ENCODE measurements around the gene SYTL2.

Gene SYTL2

DNA sequence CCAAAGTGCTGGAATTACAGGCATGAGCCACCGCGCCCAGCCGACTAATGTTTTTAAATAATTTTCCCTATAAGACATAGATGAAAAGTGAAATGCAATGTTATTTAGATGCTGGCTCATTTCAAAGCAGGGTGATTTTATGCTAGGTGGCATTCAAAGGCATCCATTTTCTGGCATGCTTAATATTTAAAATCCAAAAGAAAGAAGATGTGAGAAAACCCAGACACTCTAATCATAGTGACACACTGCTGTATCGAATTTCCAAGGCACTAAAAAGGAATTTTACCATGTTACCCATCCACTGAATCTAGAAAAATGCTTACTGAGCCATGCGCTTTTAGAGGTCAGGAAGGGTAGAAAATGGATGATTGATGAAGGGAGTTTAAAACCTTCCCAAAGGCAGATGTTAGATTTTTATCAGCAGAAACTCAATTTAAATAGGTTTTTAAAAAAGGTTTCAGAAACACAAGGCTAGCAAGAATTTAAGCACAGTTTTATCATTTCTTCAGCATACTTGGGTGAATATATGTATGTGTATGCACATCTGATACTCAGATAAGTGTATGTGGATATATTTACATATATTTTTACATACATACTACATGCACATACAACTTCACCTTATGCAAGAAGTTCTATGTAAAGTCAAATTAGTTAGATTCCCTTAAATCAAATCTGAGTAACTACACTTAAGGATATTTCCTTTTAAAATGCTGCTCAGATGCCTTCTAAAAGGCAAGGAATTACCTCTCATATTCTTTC lies 100.8 kb downstream of the SYTL2 start:
- H3K4me3 Mint-ChIP-seq, result no peak overlapping the region
- no peaks in the 10 kb centered on the region for H3K9me3 Mint-ChIP-seq
- H3K27ac Mint-ChIP-seq, result peak overlapping the region; percentile 37 to 71 (median 60)
- no peaks in the 10 kb centered on the region for H3K27me3 Mint-ChIP-seq (ENCODE audit: low read depth)
- H3K4me1 Mint-ChIP-seq, result peaks cover 19% of the 10 kb centered on the region
- H3K36me3 Mint-ChIP-seq (ENCODE audit: low read depth), result peaks cover 4% of the 10 kb centered on the region
- TF ChIP-seq, protein P1, sequence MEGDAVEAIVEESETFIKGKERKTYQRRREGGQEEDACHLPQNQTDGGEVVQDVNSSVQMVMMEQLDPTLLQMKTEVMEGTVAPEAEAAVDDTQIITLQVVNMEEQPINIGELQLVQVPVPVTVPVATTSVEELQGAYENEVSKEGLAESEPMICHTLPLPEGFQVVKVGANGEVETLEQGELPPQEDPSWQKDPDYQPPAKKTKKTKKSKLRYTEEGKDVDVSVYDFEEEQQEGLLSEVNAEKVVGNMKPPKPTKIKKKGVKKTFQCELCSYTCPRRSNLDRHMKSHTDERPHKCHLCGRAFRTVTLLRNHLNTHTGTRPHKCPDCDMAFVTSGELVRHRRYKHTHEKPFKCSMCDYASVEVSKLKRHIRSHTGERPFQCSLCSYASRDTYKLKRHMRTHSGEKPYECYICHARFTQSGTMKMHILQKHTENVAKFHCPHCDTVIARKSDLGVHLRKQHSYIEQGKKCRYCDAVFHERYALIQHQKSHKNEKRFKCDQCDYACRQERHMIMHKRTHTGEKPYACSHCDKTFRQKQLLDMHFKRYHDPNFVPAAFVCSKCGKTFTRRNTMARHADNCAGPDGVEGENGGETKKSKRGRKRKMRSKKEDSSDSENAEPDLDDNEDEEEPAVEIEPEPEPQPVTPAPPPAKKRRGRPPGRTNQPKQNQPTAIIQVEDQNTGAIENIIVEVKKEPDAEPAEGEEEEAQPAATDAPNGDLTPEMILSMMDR (IDR thresholded peaks at IDR 0.05; ENCODE audit: unreplicated experiment in 3 of 3), result no peak

DNA sequence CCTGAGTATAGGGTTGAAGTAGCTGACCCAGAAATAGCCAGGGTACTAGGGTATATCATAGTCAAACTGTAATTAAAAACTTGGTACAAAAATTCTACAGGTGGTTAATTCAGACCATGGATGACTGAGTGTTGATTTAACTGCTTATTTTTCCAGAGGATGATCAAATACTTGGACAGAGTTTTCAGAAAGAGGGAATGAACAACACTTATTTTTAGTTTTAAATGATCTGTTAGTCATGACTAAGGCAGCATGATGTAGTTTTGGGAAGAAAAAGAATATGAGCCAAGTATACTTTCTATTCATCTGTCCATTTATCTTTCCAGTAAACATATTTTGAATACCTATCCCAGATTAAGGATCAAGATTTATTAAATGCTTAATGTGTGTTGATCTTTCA lies 105.1 kb downstream of the SYTL2 start:
- H3K4me3 Mint-ChIP-seq, result no peak overlapping the region
- peaks cover 22% of the 10 kb centered on the region for H3K4me1 Mint-ChIP-seq
- H3K9me3 Mint-ChIP-seq, result peaks cover 7% of the 10 kb centered on the region
- no peaks in the 10 kb centered on the region for H3K27me3 Mint-ChIP-seq (ENCODE audit: low read depth)
- H3K27ac Mint-ChIP-seq, result peak overlapping the region; percentile 28 to 70 (median 39)
- H3K36me3 Mint-ChIP-seq (ENCODE audit: low read depth), result peaks cover 4% of the 10 kb centered on the region
- TF ChIP-seq, protein P1 (IDR thresholded peaks at IDR 0.05; ENCODE audit: unreplicated experiment in 3 of 3), result no peak

DNA sequence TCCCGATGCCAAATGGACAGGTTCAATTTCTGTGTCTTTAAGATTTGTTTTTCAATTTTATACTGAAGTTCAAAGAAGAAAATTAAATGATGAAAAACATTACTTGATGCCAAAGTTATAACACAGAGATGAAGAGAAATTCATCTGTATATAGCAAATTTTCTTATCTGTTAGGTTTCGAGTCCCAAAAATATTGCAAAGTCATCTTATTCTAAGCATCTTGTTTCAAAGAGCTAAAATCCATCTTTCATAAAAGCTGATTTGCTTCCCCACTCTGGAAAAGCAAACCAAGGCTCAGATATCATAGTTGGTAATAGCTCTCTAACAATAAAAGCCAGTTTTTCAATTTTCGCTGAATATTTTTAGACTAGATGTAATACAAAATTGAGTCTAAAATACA lies 106.0 kb downstream of the SYTL2 start:
- no peaks in the 10 kb centered on the region for H3K27me3 Mint-ChIP-seq (ENCODE audit: low read depth)
- H3K4me3 Mint-ChIP-seq, result no peak overlapping the region
- TF ChIP-seq, protein P1 (IDR thresholded peaks at IDR 0.05; ENCODE audit: unreplicated experiment in 3 of 3), result no peak
- peaks cover 7% of the 10 kb centered on the region for H3K9me3 Mint-ChIP-seq
- H3K4me1 Mint-ChIP-seq, result peaks cover 16% of the 10 kb centered on the region
- peaks cover 4% of the 10 kb centered on the region for H3K36me3 Mint-ChIP-seq (ENCODE audit: low read depth)
- peak overlapping the region in 2 of 3 experiments; percentile 23 to 53 for H3K27ac Mint-ChIP-seq

DNA sequence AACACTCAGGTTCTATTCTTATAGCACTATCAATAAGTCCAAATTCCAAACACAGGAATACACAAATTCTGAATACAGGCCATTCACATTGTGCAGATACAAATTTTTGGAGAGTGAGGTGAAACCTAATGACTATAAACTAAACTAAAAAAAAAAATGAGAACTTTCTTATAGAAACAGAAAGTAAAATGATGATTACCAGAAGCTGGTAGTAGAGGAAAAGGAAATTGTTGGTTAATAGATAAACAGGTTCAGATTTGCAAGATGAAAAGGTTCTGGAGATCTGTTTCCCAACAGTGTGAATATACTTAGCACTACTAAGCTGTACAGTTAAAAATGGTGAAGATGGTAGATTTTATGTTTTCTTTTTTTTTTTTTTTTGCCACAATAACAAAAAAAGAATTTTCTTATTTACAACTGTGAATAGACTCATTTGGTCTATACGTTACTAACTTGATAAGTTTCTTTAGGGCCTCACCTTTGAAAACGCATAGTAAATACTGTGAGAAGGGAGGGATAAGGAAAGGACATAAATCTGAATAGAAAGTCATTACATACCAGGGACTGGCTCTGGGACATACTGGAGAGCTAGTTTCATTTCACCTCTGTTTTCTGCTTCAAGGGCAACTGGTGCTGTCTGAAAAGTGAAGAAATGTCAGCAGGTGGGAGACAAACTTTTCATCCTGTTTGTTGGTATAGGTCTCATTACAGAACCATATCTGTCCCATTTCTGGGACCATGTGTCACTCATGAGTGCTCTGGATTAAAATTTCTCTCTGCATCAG lies 110.8 kb downstream of the SYTL2 start:
- peaks cover 10% of the 10 kb centered on the region for H3K4me1 Mint-ChIP-seq
- no peaks in the 10 kb centered on the region for H3K27me3 Mint-ChIP-seq (ENCODE audit: low read depth)
- no peaks in the 10 kb centered on the region for H3K36me3 Mint-ChIP-seq (ENCODE audit: low read depth)
- no peak overlapping the region for H3K4me3 Mint-ChIP-seq
- peaks cover 7% of the 10 kb centered on the region for H3K9me3 Mint-ChIP-seq
- peak overlapping the region; percentile 49 to 77 (median 63) for H3K27ac Mint-ChIP-seq
- TF ChIP-seq, protein P1 (IDR thresholded peaks at IDR 0.05; ENCODE audit: unreplicated experiment in 3 of 3), result no peak

DNA sequence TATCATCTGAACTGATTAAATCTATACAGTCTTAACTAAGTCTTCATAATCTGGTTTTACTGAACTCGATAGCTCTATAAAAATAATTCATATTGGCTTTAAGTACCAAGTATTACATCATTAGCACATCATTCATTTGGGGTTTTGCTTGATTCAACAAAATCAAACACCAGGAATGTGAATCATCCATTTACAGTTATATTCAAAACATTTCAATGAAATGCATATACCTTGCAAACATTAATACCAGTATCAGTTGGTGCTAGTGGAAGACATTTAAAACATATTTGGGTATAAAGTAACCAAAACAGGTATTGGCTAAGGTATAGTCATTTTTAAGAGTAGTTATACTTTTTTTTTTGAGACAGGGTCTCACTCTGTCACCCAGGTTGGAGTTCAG lies 112.7 kb downstream of the SYTL2 start:
- TF ChIP-seq, protein P1 (IDR thresholded peaks at IDR 0.05; ENCODE audit: unreplicated experiment in 3 of 3), result no peak
- H3K9me3 Mint-ChIP-seq, result peaks cover 4% of the 10 kb centered on the region
- H3K36me3 Mint-ChIP-seq (ENCODE audit: low read depth), result no peaks in the 10 kb centered on the region
- H3K4me3 Mint-ChIP-seq, result no peak overlapping the region
- no peaks in the 10 kb centered on the region for H3K27me3 Mint-ChIP-seq (ENCODE audit: low read depth)
- peaks cover 4% of the 10 kb centered on the region for H3K4me1 Mint-ChIP-seq
- H3K27ac Mint-ChIP-seq, result no peak overlapping the region

Measured in nephron (organoid).